ENCODE measurements around the gene ATP6V1C2.

- TF ChIP-seq EP300 (conservative IDR thresholded peaks at IDR 0.05; ENCODE audit: poor library complexity, severe bottlenecking) (no peak), MXI1 (conservative IDR thresholded peaks at IDR 0.05; ENCODE audit: poor library complexity, severe bottlenecking) (no peak), CTCF (IDR thresholded peaks at IDR 0.05; ENCODE audit: poor library complexity, severe bottlenecking) (no peak), REST (IDR thresholded peaks at IDR 0.05; ENCODE audit: borderline replicate concordance) (no peak)
These were observed 99.7 kb downstream of the ATP6V1C2 start for GRCh38 chr2:10820978-10821695.

All from neural cell (in vitro differentiated cells).